Loucy (cell line): ENCODE measurements around the gene RPS6KA4.

ENCODE experiments used
- EZH2phosphoT487 ChIP-seq: fragments of 200-600 bp; IDR thresholded peaks from 2 replicates; pipeline ENCODE4 v1.6.1; 2018; ENCODE audit warnings: antibody characterized with exemption, mild to moderate bottlenecking, moderate library complexity, borderline replicate concordance
- TF ChIP-seq, protein P1 (sequence below): fragments of 200-600 bp; sonication (generic); conservative IDR thresholded peaks from 2 replicates; pipeline ENCODE4 v1.5.1; 2014; ENCODE audit warnings: mild to moderate bottlenecking, antibody characterized with exemption, low read length

DNA sequence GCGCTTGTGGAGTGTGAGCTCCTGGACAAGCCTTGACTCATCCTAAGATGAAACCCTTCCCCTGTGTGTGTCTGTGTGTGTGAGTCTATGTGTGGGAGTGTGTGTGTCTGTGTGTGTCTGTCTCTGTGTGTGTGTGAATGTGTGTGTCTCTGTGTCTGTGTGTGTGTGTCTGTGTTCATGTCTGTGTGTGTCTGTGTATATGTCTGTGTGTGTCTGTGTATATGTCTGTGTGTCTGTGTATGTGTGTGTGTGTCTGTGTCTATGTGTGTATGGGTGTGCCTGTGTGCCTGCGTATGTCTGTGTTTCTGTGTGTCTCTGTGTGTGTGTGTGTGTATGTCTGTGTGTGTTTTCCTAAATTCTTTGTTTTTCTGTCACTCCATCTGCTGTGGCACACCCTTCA lies 48.7 kb downstream of the RPS6KA4 start:
- TF ChIP-seq, protein P1, sequence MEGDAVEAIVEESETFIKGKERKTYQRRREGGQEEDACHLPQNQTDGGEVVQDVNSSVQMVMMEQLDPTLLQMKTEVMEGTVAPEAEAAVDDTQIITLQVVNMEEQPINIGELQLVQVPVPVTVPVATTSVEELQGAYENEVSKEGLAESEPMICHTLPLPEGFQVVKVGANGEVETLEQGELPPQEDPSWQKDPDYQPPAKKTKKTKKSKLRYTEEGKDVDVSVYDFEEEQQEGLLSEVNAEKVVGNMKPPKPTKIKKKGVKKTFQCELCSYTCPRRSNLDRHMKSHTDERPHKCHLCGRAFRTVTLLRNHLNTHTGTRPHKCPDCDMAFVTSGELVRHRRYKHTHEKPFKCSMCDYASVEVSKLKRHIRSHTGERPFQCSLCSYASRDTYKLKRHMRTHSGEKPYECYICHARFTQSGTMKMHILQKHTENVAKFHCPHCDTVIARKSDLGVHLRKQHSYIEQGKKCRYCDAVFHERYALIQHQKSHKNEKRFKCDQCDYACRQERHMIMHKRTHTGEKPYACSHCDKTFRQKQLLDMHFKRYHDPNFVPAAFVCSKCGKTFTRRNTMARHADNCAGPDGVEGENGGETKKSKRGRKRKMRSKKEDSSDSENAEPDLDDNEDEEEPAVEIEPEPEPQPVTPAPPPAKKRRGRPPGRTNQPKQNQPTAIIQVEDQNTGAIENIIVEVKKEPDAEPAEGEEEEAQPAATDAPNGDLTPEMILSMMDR, result no peak
- TF ChIP-seq EZH2phosphoT487, result no peak
